Forelimb muscle (tissue), 1 donor: ENCODE results near the gene YBEY. TPM values are rescaled to one million over a fixed set of nuclear protein-coding genes. Genes with fewer than 3 reads are reported as not detected.

Experiments
- DNase-seq: peaks from one replicate; pipeline ENCODE4 v3.0.0-alpha.2; 2013; ENCODE audit warnings: low read depth
- polyA plus RNA-seq: library from polyadenylated mRNA; unstranded; fragments of 120-200 nt; gene quantifications from one replicate; pipeline ENCODE4 v1.2.1, GENCODE V29; 2013; ENCODE audit not compliant: insufficient read length

The YBEY gene
- polyA plus RNA-seq, 1 donor, result 23.4 TPM

GRCh38 chr21:46327711-46328110 is 41.6 kb downstream of the YBEY start:
- DNase-seq, result no peak

GRCh38 chr21:46328151-46328550 is 42.0 kb downstream of the YBEY start:
- no peak for DNase-seq

DNA sequence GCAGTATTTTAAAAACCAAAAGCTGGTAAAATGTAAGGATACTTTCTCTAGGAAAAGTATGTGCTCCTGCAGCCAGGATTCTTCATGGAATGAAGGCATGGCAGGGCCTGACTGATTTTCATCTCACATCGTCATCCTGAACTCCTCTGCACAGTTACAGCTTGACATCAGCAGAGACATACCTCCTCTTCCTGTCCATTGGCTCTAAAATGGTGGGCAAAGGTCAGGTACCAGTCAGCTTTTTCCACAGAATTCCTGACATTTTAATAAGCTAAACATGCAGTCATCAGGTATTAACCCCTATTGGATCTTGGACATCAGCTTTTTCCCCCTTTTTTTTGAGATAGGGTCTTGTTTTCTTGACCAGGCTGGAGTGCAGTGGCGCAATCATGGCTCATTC is 43.7 kb downstream of the YBEY start:
- no peak for DNase-seq

GRCh38 chr21:46334351-46335140 is 48.4 kb downstream of the YBEY start:
- no peak for DNase-seq

DNA sequence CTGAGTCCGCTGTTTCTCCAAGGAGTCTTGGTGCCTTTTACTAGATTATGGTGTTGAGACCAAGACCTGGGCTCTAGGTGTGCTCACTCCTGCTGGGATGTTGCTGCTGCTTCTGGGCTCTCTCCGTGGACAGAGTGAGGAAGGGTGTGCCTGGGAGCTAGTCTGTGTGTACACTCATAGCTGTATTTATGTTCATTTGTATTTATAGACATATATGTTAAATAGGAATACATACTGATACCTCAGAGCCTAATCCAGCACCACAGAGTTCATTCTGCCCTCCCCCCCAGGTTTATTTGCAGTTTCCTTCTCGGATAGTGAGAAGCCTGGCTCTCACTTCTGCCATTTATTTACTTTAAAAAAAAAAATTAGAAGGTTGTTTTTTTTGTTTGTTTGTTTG is 50.5 kb downstream of the YBEY start:
- no peak for DNase-seq

DNA sequence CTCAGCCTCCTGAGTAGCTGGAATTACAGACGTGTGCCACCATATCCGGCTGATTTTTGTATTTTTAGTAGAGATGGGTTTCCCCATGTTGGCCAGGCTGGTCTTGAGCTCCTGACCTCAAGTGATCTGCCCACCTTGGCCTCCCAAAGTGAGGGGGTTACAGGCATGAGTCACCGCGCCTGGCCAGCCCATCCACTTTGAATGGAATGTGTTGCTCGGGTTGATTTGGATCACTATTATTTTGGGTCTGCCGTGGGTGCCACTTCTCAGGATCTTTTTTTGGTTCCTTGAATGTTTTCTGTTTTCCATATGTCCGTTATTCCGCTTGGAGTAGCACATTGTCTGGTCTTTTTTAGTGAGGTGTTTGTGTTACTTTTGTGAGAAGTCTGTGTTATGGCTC is 54.9 kb downstream of the YBEY start:
- no peak for DNase-seq

- no peak for DNase-seq
These were observed 58.2 kb downstream of the YBEY start for GRCh38 chr21:46344219-46344915.

DNA sequence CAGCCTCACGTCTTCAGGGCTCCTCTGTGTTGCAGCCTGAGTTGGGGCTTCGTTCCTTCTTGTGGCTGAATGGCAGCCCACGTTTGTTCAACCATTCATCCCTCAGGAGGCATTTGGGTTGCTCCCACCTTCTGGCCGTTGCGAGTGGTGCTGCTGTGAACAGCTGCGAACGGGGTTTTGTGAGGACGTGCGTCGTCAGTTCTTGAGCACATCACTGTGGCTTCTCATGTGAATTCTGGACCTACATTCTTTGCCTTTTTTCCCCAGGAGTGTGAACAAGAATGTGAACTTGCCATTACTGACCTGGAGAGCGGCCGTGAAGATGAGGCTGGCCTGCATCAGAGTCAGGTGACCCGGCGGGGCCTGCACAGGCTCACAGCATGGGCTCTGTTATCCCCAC is 59.7 kb downstream of the YBEY start:
- no peak for DNase-seq

DNA sequence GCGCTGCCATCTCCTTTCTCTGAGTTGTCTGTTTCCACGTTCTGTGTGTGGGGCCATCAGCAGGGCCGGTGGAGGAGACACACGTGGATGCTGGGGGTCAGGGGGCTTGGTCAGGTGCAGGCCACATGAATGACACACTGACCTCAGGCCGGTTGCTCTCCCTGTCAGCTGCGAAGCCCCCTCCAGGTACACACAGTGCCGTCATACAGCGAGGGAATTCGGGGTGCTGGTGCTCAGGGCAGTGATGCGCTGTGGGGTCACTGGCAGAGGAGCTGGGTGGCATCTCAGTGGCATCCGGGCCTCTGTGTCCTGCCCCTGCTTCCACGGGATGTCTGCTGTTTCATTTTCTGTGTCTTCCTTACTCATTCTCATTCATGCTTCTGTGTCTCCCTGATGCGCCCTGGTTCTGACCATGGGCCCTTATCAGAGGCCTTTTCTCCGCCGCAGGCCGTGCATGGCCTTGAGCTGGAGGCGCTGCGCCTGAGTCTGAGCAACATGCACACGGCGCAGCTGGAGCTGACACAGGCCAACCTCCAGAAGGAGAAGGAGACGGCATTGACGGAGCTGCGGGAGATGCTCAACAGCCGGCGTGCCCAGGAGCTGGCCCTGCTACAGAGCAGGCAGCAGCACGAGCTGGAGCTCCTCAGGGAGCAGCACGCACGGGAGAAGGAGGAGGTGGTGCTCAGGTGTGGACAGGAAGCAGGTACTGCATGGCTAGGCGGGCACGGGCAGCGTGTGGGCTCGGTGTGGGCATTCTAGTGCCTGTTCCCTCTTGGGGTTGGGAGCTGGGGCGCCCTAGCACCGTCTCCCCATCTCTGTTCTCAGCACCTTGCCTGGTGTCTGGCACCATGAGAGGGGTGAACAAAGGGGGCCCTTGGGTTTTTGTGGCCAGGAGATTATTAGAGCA is 60.4 kb downstream of the YBEY start:
- no peak for DNase-seq

DNA sequence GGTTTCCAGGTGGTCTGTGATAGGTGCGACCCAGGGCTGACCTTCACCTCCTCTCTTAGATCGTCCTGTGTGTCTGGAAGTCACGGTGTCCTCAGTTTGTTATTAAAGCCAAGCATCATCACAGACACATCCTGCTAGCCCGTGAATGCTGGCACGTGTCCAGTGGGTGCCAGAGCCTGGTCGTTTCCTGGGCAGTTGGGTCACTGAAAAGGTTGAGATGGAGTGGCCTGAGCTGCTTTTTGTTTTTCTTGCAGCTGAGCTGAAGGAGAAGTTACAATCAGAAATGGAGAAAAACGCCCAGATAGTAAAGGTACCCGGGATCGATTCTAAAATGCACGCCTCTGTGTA is 61.0 kb downstream of the YBEY start:
- no peak for DNase-seq

Other genes with a start within 250 kb of the YBEY start
- 533 TPM for gene COL6A2, start 188.2 kb upstream of the YBEY start, polyA plus RNA-seq
- gene FTCD, start 130.8 kb upstream of the YBEY start, polyA plus RNA-seq, result 1.5 TPM
- gene SPATC1L, start 101.9 kb upstream of the YBEY start, polyA plus RNA-seq, result 8.7 TPM
- 32.0 TPM for gene LSS, start 57.6 kb upstream of the YBEY start, polyA plus RNA-seq
- gene MCM3AP, start 731 bp upstream of the YBEY start, polyA plus RNA-seq, result 58.9 TPM
- gene C21orf58, start 37.5 kb downstream of the YBEY start, polyA plus RNA-seq, result 8.2 TPM
- gene PCNT, start 37.8 kb downstream of the YBEY start, polyA plus RNA-seq, result 66.6 TPM
- 28.9 TPM for gene DIP2A, start 172.5 kb downstream of the YBEY start, polyA plus RNA-seq